Erythroblast (primary cell): ENCODE results near the gene RASSF7.

Source experiments
- GATA1 ChIP-seq: IDR thresholded peaks from 2 replicates; pipeline ENCODE4 v1.6.1; 2011; ENCODE audit warnings: low read depth, mild to moderate bottlenecking, control low read depth, low read length, moderate library complexity
- POLR2A ChIP-seq: IDR thresholded peaks from 2 replicates; pipeline ENCODE4 v1.6.1; 2011; ENCODE audit warnings: mild to moderate bottlenecking, low read length

DNA sequence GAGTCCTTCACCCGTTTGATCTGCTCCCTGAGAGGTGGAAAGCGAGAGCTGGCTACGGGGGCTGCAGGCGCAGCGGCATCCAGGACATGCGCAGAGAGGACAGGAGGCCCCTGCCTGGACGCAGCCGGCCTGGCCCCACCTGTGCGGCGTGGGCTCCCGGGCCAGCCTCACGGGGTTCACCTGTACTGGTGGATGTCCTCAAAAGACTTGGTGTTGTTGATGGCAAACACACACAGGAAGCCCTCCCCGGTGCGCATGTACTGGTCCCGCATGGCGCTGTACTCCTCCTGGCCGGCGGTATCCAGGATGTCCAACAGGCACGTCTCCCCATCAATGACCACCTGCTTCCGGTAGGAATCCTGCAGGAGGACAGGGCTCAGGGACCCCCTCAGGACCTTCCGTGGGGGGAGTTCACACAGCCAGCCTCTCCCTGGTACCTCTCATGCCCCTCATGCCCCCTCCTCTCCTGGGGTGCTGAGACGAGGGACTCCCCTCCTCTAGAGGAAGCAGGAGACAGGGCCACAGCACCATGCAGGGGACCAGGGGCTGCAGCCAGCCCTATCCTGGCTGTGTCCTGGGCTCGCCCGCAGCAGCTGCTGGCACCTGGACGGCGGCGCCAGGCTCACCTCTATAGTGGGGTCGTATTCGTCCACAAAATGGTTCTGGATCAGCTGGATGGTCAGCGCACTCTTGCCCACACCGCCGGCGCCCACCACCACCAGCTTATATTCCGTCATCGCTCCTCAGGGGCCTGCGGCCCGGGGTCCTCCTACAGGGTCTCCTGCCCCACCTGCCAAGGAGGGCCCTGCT, 27.0 kb upstream of the RASSF7 start:
- TF ChIP-seq POLR2A (no peak), GATA1 (no peak)
